HTERT RPE-1 (cell line): ENCODE results near the gene TWF2.

Source experiments
- in situ Hi-C: fragments of 300-500 bp; cut with MboI; formaldehyde crosslinking; loops from 4 replicates; pipeline ENCODE4 v1.14.3; 2020; ENCODE audit warnings: low sequenced_read_pairs

Gene TWF2

DNA sequence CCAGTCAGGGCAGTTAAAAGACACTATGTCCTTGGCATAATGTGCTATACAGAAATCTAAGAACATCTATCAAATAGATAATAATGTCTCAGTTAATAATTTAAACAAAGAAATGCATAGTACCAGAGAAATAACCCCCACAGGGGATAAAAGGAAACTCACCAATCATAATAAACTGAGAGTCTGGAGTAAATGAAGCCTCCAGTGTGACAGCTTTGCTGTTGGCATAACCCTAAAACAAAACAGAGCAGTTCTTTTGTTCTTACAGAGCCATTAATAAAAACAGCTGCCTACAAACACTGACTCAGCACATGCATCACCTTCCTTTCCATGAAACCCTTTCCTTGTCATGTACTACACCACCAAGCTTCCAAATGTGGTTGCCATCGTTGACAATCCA is 20.1 kb upstream of the TWF2 start:
- in situ Hi-C loops = no loop called here

DNA sequence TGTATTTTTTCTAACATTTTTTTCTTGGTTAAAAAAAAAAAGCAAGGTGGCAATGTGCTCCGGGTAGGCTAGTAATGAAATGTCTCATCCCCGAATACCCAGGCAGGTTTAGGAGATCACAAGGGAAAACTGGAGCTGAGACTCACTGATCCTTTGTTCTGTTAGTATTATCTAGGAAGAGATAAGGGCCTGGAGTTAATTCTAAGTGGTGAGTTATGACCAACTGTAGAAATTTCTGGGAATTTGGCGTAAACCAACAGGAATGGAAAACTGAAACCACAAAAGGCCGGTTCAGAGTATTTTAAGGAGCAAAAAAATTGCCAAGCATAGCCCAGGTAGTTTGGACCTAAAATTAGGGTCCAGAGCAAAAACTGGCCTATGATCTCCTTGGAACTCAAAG is 19.0 kb upstream of the TWF2 start:
- in situ Hi-C loops = no loop called here

DNA sequence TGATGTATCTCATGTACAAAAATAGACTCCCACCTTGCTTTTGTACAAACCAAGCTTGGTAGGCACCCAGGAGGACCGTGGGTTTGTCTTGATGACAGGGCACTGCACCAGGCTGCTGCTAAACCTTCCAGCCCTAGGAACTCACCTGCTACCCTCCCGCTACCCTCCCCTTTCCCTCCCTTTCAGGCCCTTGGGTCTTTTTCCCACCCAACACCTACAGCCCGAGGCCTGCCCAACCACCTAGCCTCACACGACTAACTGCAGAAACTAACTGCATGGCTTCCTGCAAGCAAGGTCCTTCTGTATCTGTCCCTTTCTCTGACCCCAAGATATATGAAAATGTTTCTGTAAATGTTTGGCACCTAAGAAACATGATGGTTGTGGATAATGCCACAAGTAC is 17.7 kb upstream of the TWF2 start:
- in situ Hi-C loops = no loop called here

DNA sequence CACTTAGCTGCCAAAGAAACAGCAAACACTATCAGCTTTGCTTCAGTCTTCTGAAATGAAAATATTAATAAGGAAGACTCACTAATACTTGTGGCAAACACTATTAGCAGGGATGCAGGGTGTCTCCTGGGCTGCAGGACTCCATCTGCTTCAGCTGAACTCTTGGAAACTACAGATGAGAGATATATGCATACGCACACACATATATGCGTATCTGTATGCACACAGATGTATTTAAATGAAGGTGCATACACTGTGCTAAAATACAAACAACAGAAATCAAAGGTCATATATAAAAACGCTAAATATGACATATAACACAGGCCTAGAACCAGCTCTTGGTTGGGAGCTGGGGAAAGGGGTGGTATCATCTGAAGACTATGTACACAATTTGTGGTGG is 17.2 kb upstream of the TWF2 start:
- in situ Hi-C loops = no loop called here

DNA sequence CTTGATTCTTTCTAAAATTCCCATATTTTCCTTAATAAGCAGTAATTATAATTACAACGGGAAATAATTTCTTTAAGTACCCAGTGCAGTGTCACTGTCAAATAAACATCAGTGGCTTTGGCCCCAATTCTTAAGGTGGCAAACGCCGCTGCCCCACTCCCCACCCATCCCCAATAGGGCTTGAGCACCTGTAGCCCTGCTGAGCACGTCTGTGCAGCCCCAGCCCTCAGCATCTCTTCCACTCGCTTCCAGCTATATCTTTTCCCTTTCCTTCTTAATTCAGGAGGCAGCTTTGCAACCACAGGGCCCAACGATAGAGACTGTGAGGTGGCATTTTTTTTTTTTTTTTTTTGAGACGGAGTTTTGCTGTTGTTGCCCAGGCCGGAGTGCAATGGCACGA is 15.7 kb upstream of the TWF2 start:
- in situ Hi-C loops = no loop called here

DNA sequence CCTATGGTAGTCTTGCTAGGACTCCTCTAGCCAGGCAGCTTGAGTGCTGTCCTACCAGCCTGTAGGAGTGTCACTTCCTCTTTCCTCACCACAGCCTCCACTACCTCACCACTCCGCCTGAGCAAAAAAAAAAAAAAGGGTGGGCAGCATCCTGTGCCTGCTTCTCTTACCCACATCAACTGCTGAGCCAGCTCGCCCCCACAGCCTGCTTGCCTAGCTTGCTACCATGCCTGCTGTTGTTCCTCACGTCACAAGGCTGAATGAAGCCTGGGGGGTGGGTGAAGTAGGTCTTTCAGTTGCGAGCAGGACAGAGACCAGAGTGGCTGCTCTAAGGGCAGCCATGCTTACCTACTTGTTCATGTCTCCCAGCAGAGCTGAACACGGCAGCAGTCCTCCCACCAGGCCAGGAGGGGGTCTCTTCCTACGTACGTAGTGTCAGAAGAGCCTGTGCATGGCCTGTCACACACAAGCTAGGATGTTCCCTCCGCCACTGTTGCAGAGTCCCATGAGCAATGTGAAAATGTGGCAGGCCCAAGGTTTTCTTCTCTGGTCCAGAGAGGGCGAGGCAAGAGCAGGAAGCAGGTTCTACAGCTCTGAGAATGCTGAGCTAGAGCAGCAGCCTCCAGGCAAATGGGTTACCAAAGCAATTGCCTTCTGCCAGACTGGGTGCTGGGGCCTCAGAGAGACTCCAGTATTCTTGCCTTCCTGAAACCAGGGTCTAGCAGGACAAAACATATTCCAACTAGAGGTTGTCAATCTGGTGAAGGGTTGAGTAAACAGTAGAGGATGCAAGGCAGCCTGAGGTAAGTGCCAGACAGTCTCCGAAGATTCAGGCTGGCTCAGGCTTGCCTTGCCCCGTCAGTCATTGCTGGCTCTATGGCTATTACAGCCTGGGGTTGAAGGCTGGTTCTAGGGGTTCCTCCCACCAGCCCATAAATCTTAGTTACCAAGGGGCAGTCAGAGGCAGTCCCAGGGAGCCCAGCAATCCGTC is 14.7 kb upstream of the TWF2 start:
- in situ Hi-C loops = no loop called here

DNA sequence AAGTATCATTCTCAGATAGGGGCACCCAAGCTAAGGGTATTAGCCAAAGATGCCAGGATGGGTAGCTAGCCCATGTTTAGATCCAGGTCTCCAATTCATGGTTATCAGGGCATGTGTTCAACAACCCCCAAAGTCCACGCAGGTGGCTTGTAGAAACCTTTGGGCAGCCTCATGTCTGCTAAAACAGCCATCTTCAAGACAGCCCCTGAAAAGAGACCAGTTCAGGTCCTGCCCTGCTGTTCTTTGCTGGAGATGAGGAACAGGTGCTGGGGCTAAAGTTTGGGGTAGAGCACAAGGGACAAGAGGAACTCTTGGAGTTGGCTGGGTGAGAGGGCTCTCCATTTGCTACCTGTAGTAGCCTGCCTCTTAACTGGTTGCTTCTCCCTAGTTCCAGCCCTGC is 11.2 kb upstream of the TWF2 start:
- in situ Hi-C loops = no loop called here

DNA sequence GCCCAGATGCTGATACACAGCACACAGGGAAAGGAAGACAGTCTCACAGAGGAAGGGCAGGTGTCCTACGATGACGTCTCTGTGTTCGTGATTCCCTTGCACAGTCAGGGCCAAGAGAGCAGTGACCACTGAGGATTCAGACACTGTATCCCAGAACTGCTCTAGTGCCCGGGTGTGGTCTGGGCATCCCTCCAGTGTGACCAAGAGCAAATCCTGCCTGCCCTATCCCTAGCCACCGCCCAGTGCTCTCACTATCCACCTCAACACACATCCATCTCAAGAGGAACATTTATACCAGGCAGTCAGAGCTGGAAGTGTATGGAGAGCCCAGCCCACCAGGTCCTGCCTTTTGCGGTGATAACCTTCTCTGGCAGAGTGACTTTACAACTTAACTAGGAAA is 10.7 kb upstream of the TWF2 start:
- in situ Hi-C loops = no loop called here

DNA sequence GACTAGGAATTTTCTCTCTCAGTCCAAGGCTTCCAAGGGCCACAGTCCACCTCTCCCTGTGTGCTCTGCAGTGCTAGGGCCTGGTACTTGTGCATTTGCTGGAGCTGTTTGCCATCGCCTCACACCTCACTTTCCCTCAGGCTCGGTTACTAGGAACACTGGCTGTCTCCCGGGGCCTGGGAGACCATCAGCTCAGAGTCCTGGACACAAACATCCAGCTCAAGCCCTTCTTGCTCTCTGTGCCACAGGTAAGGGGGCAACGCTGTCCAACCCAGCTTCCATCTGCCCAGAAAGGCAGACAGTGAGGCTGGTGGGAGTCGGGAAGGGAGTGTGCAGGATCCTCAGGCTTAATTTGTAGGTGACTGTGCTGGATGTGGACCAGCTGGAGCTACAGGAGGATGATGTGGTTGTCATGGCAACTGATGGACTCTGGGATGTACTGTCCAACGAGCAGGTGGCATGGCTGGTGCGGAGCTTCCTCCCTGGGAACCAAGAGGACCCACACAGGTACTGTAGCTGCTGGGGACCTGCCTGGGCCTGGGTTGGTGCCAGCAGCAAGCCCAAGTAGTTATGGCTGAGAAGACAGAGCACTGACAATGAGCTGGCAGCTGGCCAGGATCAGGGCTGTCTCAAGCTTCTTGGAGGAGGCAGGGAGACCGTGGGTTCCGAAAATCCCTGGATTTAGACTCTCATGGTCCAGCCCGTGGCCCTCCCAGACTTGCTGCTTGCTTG is 10.0 kb upstream of the TWF2 start:
- in situ Hi-C loops = no loop called here

DNA sequence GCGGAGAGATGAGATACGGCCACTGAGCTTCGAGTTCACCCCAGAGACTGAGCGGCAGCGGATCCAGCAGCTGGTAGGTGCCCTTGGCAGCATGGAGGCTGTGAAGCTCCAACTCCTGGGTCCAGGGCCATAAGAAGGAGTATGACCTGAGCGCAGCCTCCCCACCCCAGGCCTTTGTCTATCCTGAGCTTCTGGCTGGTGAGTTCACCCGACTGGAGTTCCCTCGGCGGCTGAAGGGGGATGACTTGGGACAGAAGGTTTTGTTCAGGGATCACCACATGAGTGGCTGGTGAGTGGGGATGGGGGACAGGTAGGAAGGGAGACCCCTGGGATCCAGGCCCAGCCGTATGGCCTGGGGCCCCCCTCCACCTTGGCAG is 9.2 kb upstream of the TWF2 start:
- in situ Hi-C loops = no loop called here

DNA sequence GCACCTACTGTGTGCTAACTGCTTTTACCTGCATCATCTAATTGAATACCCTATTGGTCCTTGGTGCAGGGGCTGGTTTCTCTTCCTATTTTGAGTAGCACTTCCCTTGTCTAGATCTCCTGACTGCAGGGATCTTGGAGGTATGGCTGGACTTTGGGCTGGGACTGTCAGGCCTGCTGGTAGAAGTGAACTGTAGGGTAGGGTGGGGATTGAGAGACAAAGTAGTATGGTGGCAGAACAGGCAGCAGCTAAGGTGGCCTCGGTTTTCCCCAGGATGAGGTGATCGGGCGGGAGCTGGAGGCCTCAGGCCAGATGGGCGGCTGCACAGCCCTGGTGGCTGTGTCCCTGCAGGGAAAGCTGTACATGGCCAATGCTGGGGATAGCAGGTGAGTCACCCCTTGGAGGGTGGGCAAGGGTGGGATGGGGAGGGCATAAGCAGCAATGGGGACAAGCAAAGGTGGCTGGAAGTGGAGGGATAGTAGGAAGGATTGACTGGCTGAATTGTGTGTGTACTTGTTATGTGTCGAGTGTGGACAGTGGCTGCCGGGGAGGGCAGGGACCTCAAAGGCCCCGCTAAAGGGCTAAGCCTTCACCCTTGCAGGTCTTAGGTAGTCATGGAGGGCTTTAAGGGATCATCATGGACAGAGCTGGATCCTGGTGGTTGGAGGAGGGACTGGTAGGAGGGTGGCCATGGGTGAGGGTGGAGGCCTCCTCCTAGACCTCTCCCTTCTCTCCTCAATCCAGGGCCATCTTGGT is 8.6 kb upstream of the TWF2 start:
- in situ Hi-C loops = no loop called here

DNA sequence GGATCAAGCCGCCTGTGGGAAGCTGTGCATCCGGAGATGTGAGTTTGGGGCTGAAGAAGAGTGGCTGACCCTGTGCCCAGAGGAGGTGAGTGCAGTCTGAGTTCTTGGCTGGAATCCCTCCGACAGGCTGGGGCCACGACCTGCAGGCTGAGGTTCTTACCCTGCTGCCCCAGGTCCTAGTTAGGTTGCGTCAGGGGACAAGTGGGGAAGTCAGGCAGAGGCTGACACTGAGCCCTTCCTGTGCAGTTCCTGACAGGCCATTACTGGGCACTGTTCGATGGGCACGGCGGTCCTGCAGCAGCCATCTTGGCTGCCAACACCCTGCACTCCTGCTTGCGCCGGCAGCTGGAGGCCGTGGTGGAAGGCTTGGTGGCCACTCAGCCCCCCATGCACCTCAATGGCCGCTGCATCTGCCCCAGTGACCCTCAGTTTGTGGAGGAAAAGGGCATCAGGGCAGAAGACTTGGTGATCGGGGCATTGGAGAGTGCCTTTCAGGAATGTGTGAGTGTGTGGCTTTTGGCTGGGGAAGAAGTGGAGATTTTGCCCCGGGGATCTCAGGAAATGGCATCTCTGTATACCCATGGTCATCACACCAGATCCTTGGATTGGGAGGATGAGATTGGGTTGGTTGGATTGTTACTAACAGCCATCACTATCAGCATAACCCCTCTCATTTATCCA is 7.9 kb upstream of the TWF2 start:
- in situ Hi-C loops = no loop called here

DNA sequence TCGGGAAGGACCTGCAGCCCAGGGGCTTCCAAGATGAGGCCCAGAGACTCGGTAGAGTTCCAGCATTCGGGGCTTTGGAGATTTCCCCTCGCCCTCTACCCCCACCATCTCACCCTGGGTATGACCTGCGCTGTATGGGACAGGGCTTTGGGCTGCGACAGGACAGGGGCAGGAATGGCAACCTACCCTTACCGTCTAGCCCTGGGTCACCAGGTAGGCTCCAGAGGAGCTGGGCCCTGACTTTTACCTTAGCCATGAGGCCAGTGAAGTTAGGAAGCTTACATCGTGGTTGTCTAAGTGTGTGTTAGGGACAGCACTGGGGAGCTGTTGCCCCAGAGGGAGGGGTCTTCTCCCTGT is 7.3 kb upstream of the TWF2 start:
- in situ Hi-C loops = no loop called here

DNA sequence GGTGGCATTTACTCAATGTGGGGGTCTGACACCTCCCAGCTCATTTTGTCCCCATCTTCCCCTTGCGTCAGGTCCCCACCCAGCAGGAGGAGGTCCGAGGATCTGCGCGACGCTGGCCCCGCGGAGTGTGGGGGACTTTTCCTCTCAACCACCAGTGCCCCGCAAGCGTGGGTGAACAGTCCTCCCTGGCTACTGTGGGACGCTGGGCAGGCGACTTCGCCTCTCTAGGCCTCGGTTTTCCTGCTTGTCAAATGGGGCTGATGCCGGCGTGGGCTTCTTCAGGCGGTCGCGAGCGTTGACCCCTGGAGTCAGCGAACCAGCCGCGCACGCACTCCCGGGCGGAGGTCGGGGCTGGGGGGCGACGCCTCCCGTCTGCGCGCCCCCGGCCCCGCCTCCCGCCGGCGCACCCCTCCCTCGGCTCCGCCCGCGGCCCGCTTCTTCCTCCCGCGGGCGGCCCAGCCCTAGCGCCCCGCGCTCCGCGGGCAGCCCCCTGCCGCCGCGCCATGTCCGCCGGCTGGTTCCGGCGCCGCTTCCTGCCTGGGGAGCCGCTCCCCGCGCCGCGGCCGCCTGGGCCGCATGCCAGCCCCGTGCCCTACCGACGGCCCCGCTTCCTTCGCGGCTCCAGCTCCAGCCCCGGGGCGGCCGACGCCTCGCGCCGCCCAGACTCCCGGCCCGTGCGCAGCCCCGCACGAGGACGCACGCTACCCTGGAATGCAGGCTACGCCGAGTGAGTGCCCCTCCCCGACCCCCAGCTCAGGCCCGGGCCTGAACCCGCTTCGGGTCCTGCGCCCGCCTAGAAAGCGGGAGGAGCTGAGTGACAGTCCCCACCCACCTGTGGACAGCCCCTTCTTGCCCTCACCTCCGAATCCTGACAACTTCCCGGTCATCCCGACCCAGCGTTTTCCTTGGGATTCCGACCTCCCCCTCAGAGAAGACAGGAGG is 6.6 kb upstream of the TWF2 start, which contains the start of gene PPM1M:
Gene PPM1M (plus strand): TSS at position 438 of the 942 bp plus-strand sequence. CDS start 66 bp downstream, at position 504.
- in situ Hi-C loops = no loop called here

DNA sequence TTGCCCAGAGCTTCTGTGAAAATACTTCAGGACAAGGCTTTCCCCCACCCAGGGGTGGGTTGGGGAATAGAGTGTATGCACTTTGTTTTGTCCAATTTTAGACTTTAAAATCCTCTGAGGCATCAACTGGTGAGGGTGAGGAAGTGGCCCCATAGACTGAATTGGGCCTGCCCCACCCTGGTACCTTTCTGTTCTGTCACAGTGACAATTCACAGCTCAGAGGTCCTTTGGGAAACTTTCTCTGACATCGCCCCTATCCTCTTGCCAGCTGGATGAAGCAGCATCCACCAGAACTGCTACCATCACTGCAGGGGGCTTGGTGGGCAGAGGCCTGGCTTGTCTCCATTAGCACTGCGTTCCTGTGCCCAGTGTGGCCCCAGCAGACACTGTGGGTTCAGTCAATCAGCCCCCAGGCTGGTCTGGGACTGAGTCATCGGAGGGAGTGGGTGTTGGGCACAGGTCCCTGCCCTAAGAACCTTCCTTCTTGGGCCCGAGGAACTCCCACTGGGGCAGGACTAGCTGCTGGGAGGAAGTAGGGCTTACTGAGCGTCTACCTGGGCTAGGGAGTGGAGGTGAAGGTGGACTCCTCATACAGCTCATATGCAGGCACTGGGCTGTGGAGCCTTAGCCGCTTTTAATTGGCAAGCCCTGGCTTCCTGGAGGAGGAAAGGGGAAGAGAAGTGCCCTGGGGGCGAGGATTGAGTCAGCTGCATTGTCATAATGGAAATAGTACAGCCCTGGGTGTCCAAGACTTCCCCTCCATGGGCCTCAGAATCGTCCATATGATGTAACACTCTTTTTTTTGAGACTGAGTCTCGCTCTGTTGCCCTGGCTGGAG is 5.1 kb upstream of the TWF2 start:
- in situ Hi-C loops = no loop called here

DNA sequence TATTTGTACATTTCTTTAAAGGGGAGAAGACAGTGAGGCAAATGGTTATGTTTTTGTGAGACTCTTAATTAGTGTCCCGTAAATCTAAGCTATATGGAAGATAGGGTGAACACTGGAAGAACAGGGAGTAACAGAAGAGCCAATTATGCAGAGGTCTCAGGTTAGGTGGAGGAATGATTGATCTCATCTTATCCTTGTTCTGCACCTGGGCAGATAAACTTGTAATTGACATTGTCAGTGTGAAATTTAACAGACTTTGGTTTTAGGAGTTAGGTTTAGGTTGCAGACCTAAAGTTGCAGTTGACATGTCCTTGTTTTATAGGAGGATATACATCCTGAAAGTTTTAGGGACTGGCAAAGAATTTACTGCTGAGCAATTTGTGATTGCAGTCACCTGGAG is 3.1 kb upstream of the TWF2 start:
- in situ Hi-C loops = no loop called here

DNA sequence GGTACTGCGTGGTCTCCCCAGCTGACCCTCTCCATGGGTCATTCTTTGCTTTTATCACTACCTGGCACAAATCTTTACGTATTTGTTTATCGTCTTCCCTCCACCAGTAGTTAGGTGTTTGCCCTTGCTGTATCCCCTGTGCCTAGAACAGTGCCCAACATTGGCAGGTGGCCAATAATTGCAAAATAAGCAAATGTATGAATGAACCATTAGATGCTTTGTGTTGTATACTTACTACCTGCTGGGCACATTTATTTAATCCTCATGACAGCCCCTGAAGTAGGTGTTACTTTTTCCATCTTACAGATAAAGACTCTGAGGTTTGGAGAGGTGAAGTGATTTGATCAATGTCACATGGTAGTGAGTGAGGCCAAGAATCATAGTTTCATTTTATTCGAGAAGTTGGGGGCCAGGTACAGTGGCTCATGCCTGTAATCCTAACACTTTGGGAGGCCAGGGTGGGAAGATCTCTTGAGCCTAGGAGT is 2.0 kb upstream of the TWF2 start:
- in situ Hi-C loops = no loop called here

DNA sequence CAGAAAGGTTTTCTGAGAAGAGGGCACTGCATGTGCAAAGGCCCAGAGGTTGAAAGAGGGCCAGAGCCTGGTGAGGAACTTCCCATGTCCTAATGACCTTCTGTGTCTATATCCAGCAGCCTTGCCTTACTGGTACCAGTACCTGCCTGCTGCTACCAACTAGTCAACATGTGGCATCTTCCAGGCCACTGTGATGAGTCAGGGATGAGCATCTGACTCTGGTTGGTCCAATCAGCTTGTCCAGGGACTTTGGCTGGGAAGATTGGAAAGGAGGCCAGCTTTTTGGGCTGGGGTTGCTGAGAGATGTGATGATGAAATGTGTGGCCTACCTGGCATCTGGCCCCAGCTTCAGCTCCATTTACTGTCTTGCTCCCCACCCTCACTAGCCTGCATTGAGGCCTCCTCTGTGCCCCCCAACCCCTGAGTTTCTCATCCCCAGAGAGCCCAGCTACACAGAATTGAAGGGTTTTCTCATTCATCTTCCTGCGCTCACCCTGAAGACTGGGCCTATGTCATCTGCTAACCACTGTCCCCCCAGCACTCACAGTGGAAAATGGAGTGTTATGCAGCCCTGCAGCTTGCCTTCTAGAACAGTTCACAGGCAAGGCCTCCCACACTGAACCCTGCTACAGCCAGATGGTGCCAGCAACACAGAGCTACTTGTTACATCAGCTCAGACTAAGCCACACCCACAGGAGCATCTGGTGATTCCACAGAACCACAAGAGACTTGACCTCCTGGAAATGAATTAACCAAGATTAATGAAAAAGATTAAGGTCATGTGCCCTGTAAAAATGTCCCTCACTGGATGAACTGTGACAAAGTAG is 1.3 kb upstream of the TWF2 start:
- in situ Hi-C loops = no loop called here
